ENCODE results near the gene NDUFB2. TPM values are rescaled to one million over a fixed set of nuclear protein-coding genes. Genes with fewer than 3 reads are reported as not detected.
"Not testable (repeated sequence)": the region's sequence is repeated elsewhere in the genome, so short reads cannot be mapped to it uniquely, and the experiment has no call there.

The NDUFB2 gene
- total and polyA plus RNA-seq, 2 donors = 90.2 to 269 TPM

DNA sequence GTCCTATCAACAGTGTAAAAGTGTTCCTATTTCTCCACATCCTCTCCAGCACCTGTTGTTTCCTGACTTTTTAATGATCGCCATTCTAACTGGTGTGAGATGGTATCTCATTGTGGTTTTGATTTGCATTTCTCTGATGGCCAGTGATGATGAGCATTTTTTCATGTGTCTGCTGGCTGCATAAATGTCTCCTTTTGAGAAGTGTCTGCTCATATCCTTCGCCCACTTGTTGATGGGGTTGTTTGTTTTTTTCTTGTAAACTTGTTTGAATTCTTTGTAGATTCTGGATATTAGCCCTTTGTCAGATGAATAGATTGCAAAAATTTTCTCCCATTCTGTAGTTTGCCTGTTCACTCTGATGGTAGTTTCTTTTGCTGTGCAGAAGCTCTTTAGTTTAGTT, 33.6 kb upstream of the NDUFB2 start:
- not testable (repeated sequence) for DNase-seq (ENCODE audit: extremely low spot score); H3K4me3 ChIP-seq (ENCODE audit: low read depth, low read length); H3K4me1 ChIP-seq (ENCODE audit: insufficient read depth); H3K36me3 ChIP-seq (ENCODE audit: insufficient read depth); H3K27ac ChIP-seq (ENCODE audit: low read depth)
- WGBS = 93% methylated on average over 1 of the region's 2 CpGs

DNA sequence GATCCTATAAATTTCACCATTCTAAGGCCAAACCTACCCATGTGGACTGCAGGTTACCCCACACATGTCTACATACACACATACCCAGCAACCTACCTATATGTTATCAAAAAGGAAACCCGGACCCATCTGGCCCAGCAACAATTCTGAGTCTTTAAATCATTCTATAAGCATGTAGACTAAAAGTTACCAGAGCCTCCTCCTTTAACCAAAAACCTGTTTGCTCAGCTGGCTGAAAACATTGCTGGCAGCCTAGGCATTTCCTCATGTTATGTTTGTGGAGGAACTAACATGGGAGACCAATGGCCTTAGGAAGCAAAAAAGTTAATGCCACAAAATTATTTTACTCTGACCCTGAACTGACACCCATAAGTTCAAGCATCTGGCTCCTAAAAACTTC, 29.0 kb upstream of the NDUFB2 start:
- 69% methylated on average over 1 of the region's 1 CpG for WGBS
- DNase-seq (ENCODE audit: extremely low spot score) = no peak
- Histone ChIP-seq H3K36me3 (ENCODE audit: insufficient read depth) (no peaks in the 10 kb centered on the region), H3K4me3 (ENCODE audit: low read depth, low read length) (no peak overlapping the region), H3K27ac (ENCODE audit: low read depth) (no peak overlapping the region), H3K4me1 (ENCODE audit: insufficient read depth) (no peaks in the 10 kb centered on the region)

DNA sequence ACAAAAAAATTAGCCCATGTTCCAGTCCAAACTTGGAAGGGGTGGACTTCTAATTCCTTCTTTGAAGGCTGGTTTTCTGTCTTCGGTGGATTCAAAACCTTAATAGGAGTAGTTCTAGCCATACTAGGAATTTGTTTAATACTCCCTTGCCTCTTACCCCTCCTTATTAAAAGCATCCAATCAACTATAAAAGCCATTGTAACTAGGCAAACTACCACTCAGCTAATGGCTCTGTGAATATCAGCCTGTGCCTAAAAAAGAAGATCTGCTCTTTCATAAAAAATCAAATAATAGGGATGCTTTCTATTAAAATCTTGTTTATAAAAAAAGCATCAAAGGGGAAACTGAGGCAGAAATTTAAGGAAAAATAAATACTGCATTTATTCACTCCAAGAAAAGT, 27.9 kb upstream of the NDUFB2 start:
- Histone ChIP-seq H3K4me3 (ENCODE audit: low read depth, low read length) (no peak overlapping the region), H3K27ac (ENCODE audit: low read depth) (no peak overlapping the region), H3K4me1 (ENCODE audit: insufficient read depth) (no peaks in the 10 kb centered on the region), H3K36me3 (ENCODE audit: insufficient read depth) (no peaks in the 10 kb centered on the region)
- WGBS = 64% methylated on average over 1 of the region's 1 CpG
- no peak for DNase-seq (ENCODE audit: extremely low spot score)

DNA sequence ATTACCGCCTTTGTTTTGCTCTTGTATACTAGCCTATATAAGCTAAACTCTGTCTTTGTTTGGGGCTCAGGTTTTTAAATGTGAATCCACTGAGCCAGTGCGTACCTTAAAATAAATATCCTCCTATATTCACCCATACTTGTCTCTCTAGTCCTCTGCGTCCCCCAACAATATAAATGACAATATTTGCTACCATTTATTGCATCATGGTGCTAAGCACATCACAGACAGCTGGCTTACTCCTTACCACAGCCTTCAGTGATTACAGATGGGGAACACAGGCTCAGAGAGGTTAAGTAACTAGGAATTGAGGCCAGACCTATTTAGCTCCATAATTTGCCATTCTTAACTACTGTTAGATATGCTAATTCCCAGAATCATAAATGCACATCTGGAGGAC, 27.2 kb upstream of the NDUFB2 start:
- H3K36me3 ChIP-seq (ENCODE audit: insufficient read depth) = no peaks in the 10 kb centered on the region
- WGBS = 90% methylated on average over 3 of the region's 3 CpGs
- DNase-seq (ENCODE audit: extremely low spot score) = no peak

DNA sequence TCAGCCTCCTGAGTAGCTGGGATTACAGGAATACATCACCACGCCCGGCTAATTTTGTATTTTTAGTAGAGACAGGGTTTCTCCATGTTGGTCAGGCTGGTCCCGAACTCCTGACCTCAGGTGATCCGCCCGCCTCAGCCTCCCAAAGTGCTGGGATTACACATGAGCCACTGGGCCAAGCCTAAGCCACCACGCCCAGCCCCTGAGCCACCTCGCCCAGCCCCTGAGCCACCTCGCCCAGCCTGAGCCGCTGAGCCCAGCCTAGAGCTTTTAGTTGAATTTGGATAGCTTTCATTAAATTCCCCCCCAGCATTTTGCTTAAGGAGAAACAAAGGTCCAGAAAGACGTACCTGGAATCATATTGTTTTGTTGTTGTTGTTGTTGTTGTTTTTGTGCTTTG, 26.6 kb upstream of the NDUFB2 start:
- not testable (repeated sequence) for DNase-seq (ENCODE audit: extremely low spot score); H3K27ac ChIP-seq (ENCODE audit: low read depth); H3K4me3 ChIP-seq (ENCODE audit: low read depth, low read length); H3K4me1 ChIP-seq (ENCODE audit: insufficient read depth); H3K36me3 ChIP-seq (ENCODE audit: insufficient read depth)
- whole genome bisulfite sequencing = 88% methylated on average over 10 of the region's 10 CpGs

More for the DNA sequence above, 27.2 kb upstream of the NDUFB2 start:
- H3K4me3 ChIP-seq (ENCODE audit: low read depth, low read length) = no peak overlapping the region
- no peaks in the 10 kb centered on the region for H3K4me1 ChIP-seq (ENCODE audit: insufficient read depth)
- H3K27ac ChIP-seq (ENCODE audit: low read depth) = no peak overlapping the region

DNA sequence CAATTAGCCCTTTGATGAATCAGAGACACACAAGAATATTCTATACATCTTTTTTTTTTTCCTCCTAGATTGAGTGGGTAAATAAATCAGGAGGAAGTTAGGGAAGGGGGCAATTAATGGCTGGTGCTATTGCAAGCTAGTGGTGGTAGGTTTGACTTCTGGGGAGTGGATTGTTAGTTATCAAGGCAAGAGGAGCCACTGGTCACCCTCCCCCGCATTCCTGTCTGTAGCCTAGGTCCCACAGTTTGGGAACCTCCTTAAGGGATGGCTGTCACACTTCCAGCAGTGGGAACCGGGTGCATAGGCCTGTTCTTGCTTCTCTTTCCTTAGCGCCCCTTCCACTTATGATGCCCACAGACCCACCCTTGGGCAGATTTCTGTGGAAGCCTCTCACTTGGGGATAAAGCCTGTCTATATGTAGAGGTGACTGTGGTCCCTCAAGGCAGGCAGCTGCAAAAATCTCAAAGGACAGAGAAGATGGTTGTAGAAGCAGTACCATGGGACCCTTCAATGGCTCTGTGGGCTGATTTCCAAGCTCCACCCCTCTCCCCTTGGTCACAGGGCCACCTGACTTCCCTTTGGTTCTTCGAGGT, 26.1 kb upstream of the NDUFB2 start:
- 75% methylated on average over 4 of the region's 4 CpGs for WGBS
- DNase-seq (ENCODE audit: extremely low spot score) = no peak

DNA sequence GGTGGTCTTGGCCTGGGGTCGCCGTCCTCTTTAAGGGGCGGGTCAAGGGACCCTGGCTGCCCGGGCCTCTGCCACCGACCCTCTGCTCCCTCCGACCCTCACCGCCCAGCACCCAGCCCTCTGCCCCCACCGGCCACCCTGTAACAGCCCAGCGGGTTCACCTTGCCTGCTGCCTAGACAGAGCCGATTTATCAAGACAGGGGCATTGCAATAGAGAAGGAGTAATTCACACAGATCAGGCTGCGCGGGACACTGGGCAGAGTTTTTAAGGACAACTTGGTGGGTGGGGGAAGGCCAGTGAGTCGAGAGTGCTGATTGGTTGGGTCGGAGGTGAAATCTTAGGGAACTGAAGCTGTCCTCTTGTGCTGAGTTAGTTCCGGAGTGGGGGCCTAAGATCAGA, 24.5 kb upstream of the NDUFB2 start:
- H3K4me1 ChIP-seq (ENCODE audit: insufficient read depth) = no peaks in the 10 kb centered on the region
- DNase-seq (ENCODE audit: extremely low spot score) = no peak
- 69% methylated on average over 15 of the region's 15 CpGs for WGBS
- H3K4me3 ChIP-seq (ENCODE audit: low read depth, low read length) = no peak overlapping the region
- no peak overlapping the region for H3K27ac ChIP-seq (ENCODE audit: low read depth)
- no peaks in the 10 kb centered on the region for H3K36me3 ChIP-seq (ENCODE audit: insufficient read depth)

More for the DNA sequence above, 26.1 kb upstream of the NDUFB2 start:
- H3K36me3 ChIP-seq (ENCODE audit: insufficient read depth) = no peaks in the 10 kb centered on the region
- no peak overlapping the region for H3K27ac ChIP-seq (ENCODE audit: low read depth)
- no peaks in the 10 kb centered on the region for H3K4me1 ChIP-seq (ENCODE audit: insufficient read depth)
- H3K4me3 ChIP-seq (ENCODE audit: low read depth, low read length) = no peak overlapping the region

DNA sequence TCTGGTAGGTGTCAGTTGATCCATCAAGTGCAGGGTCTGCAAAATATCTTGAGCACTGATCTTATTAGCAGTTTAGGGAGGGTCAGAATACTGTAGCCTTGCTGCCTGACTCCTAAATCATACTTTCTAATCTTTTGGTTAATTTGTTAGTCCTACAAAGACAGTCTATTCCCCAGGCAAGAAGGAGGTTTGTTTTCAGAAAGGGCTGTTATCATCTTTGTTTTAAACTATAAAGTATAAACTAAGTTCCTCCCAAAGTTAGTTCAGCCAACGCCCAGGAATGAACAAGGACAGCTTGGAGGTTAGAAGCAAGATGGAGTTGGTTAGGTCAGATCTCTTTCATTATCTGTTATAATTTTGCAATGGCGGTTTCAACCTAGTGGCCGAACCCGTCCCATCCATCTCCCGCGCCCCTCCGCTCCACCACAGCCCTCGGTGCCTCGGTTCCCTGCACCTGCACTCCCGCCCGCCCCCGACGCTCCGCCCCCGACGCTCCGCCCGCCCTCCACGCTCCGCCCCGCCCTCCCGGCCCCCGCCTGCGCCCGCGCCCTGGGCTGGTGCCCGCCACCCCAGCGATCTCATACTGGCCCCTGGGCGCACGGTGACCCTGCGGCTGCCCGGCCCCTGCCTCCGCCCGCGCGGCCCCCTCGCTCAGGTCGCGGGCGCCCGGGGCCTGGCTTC, 24.0 kb upstream of the NDUFB2 start, which contains the start of gene ADCK2:
Gene ADCK2, plus strand, starts transcription at position 564 of the 681 bp plus-strand sequence. CDS start 386 bp downstream, outside the sequence.
- no peaks in the 10 kb centered on the region for H3K4me1 ChIP-seq (ENCODE audit: insufficient read depth)
- peak within 1 kb of the TSS; percentile 97 for H3K4me3 ChIP-seq (ENCODE audit: low read depth, low read length)
- no peaks in the 10 kb centered on the region for H3K36me3 ChIP-seq (ENCODE audit: insufficient read depth)
- DNase-seq (ENCODE audit: extremely low spot score) = no peak
- 1% methylated on average over 41 of the region's 41 CpGs for WGBS
- H3K27ac ChIP-seq (ENCODE audit: low read depth) = peak within 1 kb of the TSS; percentile 88

DNA sequence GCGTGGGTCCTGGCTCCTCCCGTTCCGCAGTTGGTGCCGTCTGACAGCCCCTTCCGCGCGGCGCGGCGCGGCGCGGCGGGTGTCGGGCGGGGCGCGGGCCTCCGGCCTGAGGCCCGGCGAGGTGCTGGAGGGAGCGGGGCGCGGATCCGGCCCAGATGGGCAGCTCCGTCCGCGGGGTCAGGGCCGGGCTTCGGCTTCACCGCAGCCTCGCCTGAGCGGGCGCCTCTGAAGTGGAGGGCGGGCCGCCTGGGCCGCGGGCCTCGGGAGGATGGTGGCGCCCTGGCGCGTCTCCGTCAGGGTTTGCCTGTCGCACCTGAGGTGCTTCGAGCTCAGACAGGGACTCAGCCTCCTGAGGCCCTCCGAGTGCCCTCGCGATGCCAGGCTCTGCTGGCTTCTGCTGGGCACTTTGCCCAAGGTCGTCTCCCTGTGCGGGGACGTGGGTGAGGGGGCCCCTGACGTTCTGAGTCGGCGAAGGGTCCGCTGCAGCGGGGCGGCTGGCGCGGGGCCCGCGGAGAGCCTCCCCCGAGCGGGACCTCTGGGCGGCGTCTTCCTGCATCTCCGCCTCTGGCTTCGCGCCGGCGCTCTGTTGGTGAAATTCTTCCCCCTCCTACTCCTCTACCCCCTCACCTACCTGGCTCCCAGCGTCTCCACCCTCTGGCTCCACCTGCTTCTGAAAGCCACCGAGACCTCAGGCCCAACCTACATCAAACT, 23.3 kb upstream of the NDUFB2 start:
- under 1% methylated on average over 72 of the region's 72 CpGs for WGBS
- Histone ChIP-seq H3K36me3 (ENCODE audit: insufficient read depth) (no peaks in the 10 kb centered on the region), H3K4me3 (ENCODE audit: low read depth, low read length) (peak overlapping the region; percentile 97), H3K4me1 (ENCODE audit: insufficient read depth) (no peaks in the 10 kb centered on the region), H3K27ac (ENCODE audit: low read depth) (peak overlapping the region; percentile 88)
- no peak for DNase-seq (ENCODE audit: extremely low spot score)

DNA sequence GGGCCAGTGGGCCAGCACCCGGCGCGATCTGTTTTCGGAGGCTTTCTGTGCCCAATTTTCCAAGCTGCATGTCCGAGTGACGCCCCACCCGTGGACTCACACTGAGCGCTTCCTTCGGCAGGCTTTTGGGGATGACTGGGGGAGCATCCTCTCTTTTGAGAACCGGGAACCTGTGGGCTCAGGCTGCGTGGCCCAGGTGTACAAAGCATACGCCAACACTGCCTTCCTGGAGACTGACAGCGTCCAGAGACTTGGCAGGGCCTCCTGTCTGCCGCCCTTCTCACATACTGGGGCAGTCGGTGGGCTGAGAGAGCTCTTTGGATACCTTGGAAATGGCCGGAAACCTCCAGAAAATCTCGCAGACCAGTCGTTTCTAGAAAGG, 22.7 kb upstream of the NDUFB2 start:
- no peaks in the 10 kb centered on the region for H3K4me1 ChIP-seq (ENCODE audit: insufficient read depth)
- 32% methylated on average over 18 of the region's 18 CpGs for WGBS
- DNase-seq (ENCODE audit: extremely low spot score) = no peak
- H3K36me3 ChIP-seq (ENCODE audit: insufficient read depth) = no peaks in the 10 kb centered on the region
- no peak overlapping the region for H3K27ac ChIP-seq (ENCODE audit: low read depth)
- peak overlapping the region; percentile 97 for H3K4me3 ChIP-seq (ENCODE audit: low read depth, low read length)

DNA sequence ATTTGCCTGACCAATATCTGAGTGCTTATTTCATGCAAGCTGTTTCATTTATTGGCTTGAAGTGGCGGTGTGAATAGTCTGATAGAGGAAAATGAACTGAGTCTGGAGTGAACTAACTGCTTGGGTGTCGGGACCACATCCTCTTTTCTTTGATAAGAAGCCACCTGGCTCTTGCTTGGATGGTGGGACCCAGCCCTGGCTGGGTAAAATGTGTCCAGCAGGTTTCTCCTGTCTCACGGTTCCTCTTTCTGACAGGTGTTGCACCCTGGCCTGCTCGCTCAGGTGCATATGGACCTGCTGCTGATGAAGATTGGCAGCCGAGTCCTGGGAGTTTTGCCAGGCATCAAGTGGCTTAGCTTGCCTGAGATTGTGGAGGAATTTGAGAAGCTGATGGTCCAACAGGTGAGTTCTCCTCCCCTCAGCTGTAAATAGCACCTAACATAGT, 22.1 kb upstream of the NDUFB2 start:
- H3K4me3 ChIP-seq (ENCODE audit: low read depth, low read length) = no peak overlapping the region
- WGBS = 85% methylated on average over 5 of the region's 5 CpGs
- H3K27ac ChIP-seq (ENCODE audit: low read depth) = no peak overlapping the region

DNA sequence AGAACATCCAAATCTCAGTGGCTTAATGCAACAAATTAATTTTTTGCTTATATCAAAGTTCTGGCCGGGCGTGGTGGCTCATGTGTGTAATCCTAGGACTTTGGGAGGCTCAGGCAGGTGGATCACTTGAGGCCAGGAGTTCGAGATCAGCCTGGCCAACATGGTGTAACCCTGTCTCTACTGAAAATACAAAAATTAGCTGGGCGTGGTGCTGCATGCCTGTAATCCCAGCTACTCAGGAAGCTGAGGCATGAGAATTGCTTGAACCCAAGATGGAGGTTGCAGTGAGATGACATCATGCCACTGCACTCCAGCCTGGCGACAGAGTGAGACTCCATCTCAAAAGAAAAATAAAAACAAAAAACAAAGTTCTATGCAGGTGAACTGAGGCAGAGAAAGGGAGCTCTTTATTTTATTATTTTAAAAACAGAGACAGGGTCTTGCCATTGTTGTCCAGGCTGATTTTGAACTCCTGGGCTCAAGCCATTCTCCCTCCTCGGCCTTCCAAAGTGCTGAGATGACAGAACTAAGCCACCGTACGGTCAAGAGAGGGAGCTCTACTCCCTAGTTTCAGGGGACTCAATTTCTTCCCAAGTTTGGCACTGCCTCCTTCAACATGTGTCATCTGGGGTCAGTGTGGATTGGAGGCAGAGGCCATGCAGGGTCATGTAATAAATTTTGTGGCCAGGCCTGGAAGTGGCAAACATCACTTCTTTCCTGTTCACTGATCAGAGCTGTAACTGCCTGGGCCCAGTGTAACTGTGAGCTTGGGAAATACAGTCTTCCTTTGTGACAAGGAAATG, 21.4 kb upstream of the NDUFB2 start:
- DNase-seq (ENCODE audit: extremely low spot score) = no peak
- no peak overlapping the region for H3K4me3 ChIP-seq (ENCODE audit: low read depth, low read length)
- no peaks in the 10 kb centered on the region for H3K4me1 ChIP-seq (ENCODE audit: insufficient read depth)
- 59% methylated on average over 8 of the region's 8 CpGs for WGBS
- H3K36me3 ChIP-seq (ENCODE audit: insufficient read depth) = no peaks in the 10 kb centered on the region
- no peak overlapping the region for H3K27ac ChIP-seq (ENCODE audit: low read depth)

More for the DNA sequence above, 22.1 kb upstream of the NDUFB2 start:
- Histone ChIP-seq H3K36me3 (ENCODE audit: insufficient read depth) (no peaks in the 10 kb centered on the region), H3K4me1 (ENCODE audit: insufficient read depth) (no peaks in the 10 kb centered on the region)
- no peak for DNase-seq (ENCODE audit: extremely low spot score)

DNA sequence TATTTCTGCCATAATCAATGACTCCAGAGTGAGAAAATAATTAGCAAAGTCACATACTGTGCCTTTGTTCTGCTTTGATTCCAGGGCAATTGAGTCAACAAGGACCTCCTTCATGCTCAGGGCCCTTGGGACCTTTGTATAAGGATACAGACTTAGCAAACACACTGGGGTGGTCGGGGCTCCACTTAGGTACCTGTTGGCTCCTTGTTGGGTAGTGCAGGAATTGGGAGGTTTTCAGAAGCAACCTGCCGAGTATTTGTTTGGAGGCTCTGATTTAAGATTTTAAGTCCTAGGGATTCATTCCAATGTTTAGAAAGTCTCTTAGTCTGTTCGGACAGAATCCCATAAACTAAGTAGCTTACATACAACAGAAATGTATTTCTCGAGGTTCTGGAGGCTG, 20.8 kb upstream of the NDUFB2 start:
- 62% methylated on average over 4 of the region's 4 CpGs for WGBS
- no peaks in the 10 kb centered on the region for H3K36me3 ChIP-seq (ENCODE audit: insufficient read depth)
- no peak overlapping the region for H3K27ac ChIP-seq (ENCODE audit: low read depth)
- DNase-seq (ENCODE audit: extremely low spot score) = no peak
- H3K4me3 ChIP-seq (ENCODE audit: low read depth, low read length) = no peak overlapping the region
- H3K4me1 ChIP-seq (ENCODE audit: insufficient read depth) = no peaks in the 10 kb centered on the region

Data from urinary bladder (tissue), 4 donors.